K562 (cell line): Measurements from ENCODE around the gene ENTR1. TPM values are rescaled to one million over a fixed set of nuclear protein-coding genes. Genes with fewer than 3 reads are reported as not detected.

Experiments used
- DEAF1 ChIP-seq: fragments of 450-650 bp; formaldehyde crosslinking; IDR thresholded peaks from 2 replicates; pipeline ENCODE4 v1.4.0; 2020; ENCODE audit warnings: mild to moderate bottlenecking, moderate library complexity
- ESRRB ChIP-seq: fragments of 250-450 bp; sonication (Bioruptor Pico); IDR thresholded peaks from 2 replicates; pipeline ENCODE4 v1.5.0; 2020; ENCODE audit warnings: mild to moderate bottlenecking, moderate library complexity, borderline replicate concordance
- GMEB1 ChIP-seq: fragments of 250-450 bp; sonication (Bioruptor Pico); IDR thresholded peaks from 2 replicates; pipeline ENCODE4 v1.4.0; 2020; ENCODE audit warnings: mild to moderate bottlenecking
- HMGN3 ChIP-seq: IDR thresholded peaks from 2 replicates; pipeline ENCODE4 v1.6.1; 2011; ENCODE audit warnings: borderline replicate concordance, low read depth, mild to moderate bottlenecking, mixed read lengths, low read length; ENCODE audit not compliant: insufficient read length; ENCODE audit errors: extremely low read depth
- KDM1A ChIP-seq, 2 experiments: fragments of 450-650 bp; IDR thresholded peaks; 2 replicates each; pipeline ENCODE4 v1.6.1; 2016; ENCODE audit warnings: mild to moderate bottlenecking in 2 of 2
- MEF2A ChIP-seq: IDR thresholded peaks from 2 replicates; pipeline ENCODE4 v1.6.1; 2011; ENCODE audit warnings: low read depth, mild to moderate bottlenecking, low read length, moderate library complexity; ENCODE audit not compliant: control insufficient read depth
- MTA3 ChIP-seq: fragments of 450-650 bp; formaldehyde crosslinking; IDR thresholded peaks from 2 replicates; pipeline ENCODE4 v1.6.1; 2017; ENCODE audit warnings: mild to moderate bottlenecking, borderline replicate concordance
- NR2C2 ChIP-seq, 2 experiments: fragments of 200-800 bp in 1 of 2; sonication (Bioruptor generic) in 1 of 2; sonication (generic) in 1 of 2; formaldehyde crosslinking in 1 of 2; IDR thresholded peaks; 2 replicates each; pipeline versions ENCODE4 v1.6.1 to v1.8.0; 2016 to 2022; ENCODE audit warnings: mild to moderate bottlenecking in 1 of 2, missing compliant biosample characterization in 1 of 2, missing genetic modification characterization in 1 of 2, missing genetic modification reagents in 1 of 2
- NR4A1 ChIP-seq, 2 experiments: fragments of 250-450 bp in 1 of 2; fragments of 450-650 bp in 1 of 2; sonication (Bioruptor Pico) in 1 of 2; IDR thresholded peaks; 2 replicates each; pipeline versions ENCODE4 v1.4.0 to v1.6.1; 2016 to 2020; ENCODE audit warnings: mild to moderate bottlenecking in 2 of 2, missing compliant biosample characterization in 1 of 2, missing genetic modification characterization in 1 of 2, moderate library complexity in 1 of 2
- POLR3G ChIP-seq: IDR thresholded peaks from 2 replicates; pipeline ENCODE4 v1.6.1; 2011; ENCODE audit not compliant: insufficient read length, insufficient replicate concordance; ENCODE audit errors: extremely low read depth
- TAF7 ChIP-seq: fragments of 450-650 bp; IDR thresholded peaks from 2 replicates; pipeline ENCODE4 v1.6.1; 2016; ENCODE audit warnings: missing genetic modification characterization, missing compliant biosample characterization
- ZNF224 ChIP-seq: sonication (generic); formaldehyde crosslinking; IDR thresholded peaks from 2 replicates; pipeline ENCODE4 v1.8.0; 2022; ENCODE audit warnings: mild to moderate bottlenecking, missing genetic modification reagents
- ZNF384 ChIP-seq: IDR thresholded peaks from 2 replicates; pipeline ENCODE4 v1.6.1; 2012; ENCODE audit warnings: low read depth, low read length, improper control_type of control experiment
- ZNF398 ChIP-seq: fragments of 250-450 bp; sonication (Bioruptor Pico); IDR thresholded peaks from 2 replicates; pipeline ENCODE4 v1.8.0; 2021; ENCODE audit warnings: moderate library complexity, mild to moderate bottlenecking, inconsistent platforms
- ZNF785 ChIP-seq: fragments of 250-450 bp; sonication (Bioruptor Pico); IDR thresholded peaks from 2 replicates; pipeline ENCODE4 v1.4.0; 2020; ENCODE audit warnings: mild to moderate bottlenecking
- polyA plus RNA-seq, 8 experiments: library from polyadenylated mRNA; depleted of rRNA in 4 of 8; stranded (reverse) in 5 of 8; unstranded in 3 of 8; fragments of >200 nt; fragmentation: Nextera tagmentation in 2 of 8; fragmentation: Illumina TruSeq in 1 of 8; extraction: Ambion mirVana in 2 of 8; extraction: Trizol in 1 of 8; gene quantifications; 2 replicates each; pipeline versions ENCODE4 v1.2.1 to v1.2.3, GENCODE V29; 2011 to 2014; ENCODE audit warnings: inconsistent platforms in 1 of 8, missing spikeins in 1 of 8
- total RNA-seq, 7 experiments: library from RNA; depleted of rRNA in 6 of 7; stranded (reverse); fragments of >200 nt in 6 of 7; fragmentation: Illumina TruSeq in 2 of 7; extraction: Trizol in 2 of 7; gene quantifications; 2 replicates each; pipeline versions ENCODE4 v1.2.1 to v1.2.3, GENCODE V29; 2011 to 2021; ENCODE audit warnings: low replicate concordance in 1 of 7
- TF ChIP-seq, protein P1 (sequence below): fragments of 450-650 bp; IDR thresholded peaks from one replicate; pipeline ENCODE4 v1.6.1; 2018; ENCODE audit warnings: mild to moderate bottlenecking, moderate library complexity; ENCODE audit not compliant: partially characterized antibody

The ENTR1 gene
- total and polyA plus RNA-seq, 9 of the 15 experiments (the other 6 are each of a cell fraction or from before 2014, with no cell fraction given): 6.7 to 106 (median 72.6) TPM

- TF ChIP-seq DEAF1: 0 out of 2 replicates have a peak, but pooled peaks have one; percentile 47
- TF ChIP-seq ZNF384: no peak
- no peak for TF ChIP-seq NR4A1 (CRISPR knock-in tag; IDR thresholded peaks at IDR 0.05)
- TF ChIP-seq NR4A1 (tag; IDR thresholded peaks at IDR 0.05): no peak
- TF ChIP-seq, protein P1, sequence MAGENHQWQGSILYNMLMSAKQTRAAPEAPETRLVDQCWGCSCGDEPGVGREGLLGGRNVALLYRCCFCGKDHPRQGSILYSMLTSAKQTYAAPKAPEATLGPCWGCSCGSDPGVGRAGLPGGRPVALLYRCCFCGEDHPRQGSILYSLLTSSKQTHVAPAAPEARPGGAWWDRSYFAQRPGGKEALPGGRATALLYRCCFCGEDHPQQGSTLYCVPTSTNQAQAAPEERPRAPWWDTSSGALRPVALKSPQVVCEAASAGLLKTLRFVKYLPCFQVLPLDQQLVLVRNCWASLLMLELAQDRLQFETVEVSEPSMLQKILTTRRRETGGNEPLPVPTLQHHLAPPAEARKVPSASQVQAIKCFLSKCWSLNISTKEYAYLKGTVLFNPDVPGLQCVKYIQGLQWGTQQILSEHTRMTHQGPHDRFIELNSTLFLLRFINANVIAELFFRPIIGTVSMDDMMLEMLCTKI: no peak
- no peak for TF ChIP-seq NR2C2 (CRISPR knock-in tag; IDR thresholded peaks at IDR 0.05)
- peak; percentile 31; the same call in 1 of the 2 replicates for TF ChIP-seq NR2C2 (tag; IDR thresholded peaks at IDR 0.05)
- no peak for TF ChIP-seq TAF7 (tag)
- TF ChIP-seq POLR3G: no peak
- no peak for TF ChIP-seq ESRRB
- TF ChIP-seq ZNF785 (CRISPR knock-in tag): no peak
- TF ChIP-seq HMGN3: peak; percentile 82
- peak; percentile 79 for TF ChIP-seq MTA3
- TF ChIP-seq MEF2A: no peak
- TF ChIP-seq ZNF224 (CRISPR knock-in tag): no peak
- peak; percentile 68 for TF ChIP-seq GMEB1 (CRISPR knock-in tag)
- no peak for TF ChIP-seq KDM1A (IDR thresholded peaks at IDR 0.05)
- TF ChIP-seq ZNF398 (CRISPR knock-in tag): no peak
Observed at GRCh38 chr9:136400038-136400834, 10.2 kb downstream of the ENTR1 start, which contains the start of gene SNAPC4 (continued).
